GM04503 (cell line): ENCODE data around the gene NIP7.

Experiments used
- DNase-seq: peaks from one replicate; pipeline ENCODE4 v3.0.0-alpha.2; 2012; ENCODE audit warnings: low read depth

The NIP7 gene

DNA sequence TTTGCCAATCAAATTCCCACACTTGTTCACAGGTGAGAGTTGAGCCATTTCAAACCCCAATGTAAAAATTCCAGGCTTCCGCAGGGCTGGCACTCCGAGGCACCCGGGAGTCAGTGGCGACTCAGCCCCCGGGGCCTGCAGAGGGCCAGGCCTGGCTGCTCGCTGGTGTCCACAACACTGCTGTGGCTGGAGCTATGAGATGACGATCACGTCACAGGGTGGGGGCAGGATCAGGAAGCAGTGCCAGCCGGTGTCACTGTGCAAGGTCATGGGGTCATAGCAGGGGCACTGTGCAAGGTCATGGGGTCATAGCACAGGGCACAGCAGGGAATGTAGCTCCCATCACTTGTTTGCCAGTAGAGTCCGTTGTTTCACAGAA lies 20.7 kb upstream of the NIP7 start:
- no peak for DNase-seq

DNA sequence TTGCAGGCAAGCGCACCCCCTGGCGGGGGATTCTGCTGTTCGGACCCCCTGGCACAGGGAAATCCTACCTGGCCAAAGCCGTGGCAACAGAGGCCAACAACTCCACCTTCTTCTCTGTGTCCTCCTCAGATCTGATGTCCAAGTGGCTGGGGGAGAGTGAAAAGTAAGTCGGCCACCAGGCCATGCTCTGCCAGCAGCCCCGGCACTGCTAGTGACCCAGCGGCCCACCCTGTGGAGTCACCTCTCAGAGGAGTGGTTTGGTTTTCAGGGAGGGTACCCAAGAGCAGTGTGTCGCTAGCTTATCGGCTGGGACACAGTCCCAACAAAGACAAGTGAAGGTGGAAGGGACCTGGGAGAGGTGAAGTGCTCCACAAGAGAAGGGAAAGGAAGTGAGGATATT lies 20.2 kb upstream of the NIP7 start:
- DNase-seq, result no peak

DNA sequence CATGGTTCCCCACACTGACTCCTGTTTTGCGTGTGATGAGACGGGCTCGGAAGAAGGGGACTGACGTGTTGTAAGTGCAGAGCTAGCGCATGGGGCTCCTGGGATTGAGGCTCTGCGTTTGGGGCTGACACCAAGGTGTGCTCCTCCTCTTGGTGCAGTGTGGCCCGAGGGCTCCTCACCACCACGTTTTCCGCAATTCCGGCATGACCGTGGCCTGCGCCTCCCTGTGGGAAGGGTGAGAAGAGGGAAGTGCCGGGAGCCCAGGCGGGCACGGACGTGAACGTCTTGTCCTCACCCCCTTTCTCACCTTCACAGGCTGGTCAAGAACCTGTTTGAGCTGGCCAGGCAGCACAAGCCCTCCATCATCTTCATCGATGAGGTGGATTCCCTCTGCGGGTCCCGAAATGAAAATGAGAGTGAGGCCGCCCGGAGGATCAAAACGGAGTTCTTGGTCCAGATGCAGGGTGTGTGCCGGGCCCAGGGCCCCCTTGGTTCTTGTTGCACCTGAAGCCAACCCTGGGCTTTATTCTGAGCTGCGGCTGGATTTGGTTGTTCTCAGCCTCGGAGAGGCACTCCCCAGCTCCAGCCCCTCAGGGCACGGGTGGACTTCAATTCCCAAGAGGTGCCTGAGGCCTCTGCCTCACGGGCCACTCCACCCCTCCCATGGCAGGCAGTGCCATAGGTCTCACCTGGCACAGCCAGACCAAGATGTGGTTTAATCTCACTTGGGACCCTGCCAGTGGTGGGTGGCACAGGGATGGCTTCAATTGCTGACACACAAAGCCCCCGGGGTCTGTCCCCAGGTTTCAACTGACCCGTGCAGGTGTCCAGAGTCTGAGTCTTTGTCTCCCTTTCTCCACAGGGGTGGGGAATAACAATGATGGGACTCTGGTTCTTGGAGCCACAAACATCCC lies 19.5 kb upstream of the NIP7 start:
- DNase-seq, result no peak

DNA sequence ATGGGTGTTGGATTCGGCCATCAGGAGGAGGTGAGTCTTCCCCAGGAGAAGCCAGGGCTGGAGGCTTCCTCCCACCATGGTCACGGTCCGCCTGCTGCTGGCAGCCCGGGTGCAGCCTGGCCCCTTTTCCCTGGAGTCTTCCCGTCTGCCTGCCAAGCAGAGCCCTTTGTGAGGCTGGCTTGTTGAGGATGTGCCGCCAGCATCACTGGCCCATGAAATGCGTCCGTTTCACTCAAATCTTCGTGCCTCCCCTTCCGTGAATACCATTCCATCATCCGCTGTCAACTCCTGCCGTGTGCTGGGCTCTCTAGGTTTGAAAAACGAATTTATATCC lies 18.9 kb upstream of the NIP7 start:
- no peak for DNase-seq

DNA sequence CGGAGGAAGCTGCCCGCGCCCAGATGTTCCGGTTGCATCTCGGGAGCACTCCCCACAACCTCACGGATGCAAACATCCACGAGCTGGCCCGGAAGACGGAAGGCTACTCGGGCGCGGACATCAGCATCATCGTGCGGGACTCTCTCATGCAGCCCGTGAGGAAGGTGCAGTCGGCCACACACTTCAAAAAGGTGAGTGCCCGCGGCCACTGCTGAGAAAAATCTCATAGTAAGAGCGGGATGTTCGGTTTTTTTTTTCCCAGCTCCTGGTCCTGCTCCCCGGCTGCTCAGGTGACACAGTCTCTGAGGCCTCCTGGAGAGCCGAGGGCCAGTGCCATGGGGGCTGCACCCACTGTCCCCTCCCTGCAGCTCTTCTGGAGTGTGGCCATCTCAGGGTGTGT lies 18.5 kb upstream of the NIP7 start:
- no peak for DNase-seq

DNA sequence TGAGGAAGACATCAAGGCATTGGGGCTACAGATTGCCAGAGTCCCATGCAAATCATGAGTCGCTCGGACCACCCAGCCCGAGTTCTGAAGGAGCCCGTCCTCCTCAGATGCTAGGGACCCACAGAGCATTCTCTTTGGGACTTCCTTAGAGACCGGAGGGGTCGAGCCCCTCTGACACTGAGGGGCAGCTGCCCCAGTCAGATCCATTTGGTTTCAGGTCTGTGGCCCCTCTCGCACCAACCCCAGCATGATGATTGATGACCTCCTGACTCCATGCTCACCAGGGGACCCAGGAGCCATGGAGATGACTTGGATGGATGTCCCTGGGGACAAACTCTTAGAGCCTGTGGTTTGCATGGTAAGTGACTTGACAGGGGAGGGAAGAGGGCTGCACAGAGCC lies 17.2 kb upstream of the NIP7 start:
- DNase-seq, result no peak

DNA sequence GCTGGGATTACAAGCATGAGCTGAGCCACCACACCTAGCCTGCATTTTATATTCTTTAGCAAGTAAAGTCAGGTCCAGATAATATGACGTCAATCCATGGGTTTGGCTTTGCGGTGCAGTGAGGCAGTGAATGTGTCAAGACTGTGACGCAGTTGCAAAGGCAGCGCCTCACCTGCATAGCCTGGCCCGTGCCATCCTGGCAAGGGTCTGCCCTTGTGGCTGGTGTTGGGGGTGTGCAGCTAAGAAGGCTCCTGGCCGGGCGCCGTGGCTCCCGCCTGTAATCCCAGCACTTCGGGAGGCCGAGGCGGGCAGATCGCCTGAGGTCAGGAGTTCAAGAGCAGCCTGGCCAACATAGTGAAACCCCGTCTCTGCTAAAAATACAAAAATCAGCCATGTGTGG lies 16.2 kb upstream of the NIP7 start:
- DNase-seq, result no peak

DNA sequence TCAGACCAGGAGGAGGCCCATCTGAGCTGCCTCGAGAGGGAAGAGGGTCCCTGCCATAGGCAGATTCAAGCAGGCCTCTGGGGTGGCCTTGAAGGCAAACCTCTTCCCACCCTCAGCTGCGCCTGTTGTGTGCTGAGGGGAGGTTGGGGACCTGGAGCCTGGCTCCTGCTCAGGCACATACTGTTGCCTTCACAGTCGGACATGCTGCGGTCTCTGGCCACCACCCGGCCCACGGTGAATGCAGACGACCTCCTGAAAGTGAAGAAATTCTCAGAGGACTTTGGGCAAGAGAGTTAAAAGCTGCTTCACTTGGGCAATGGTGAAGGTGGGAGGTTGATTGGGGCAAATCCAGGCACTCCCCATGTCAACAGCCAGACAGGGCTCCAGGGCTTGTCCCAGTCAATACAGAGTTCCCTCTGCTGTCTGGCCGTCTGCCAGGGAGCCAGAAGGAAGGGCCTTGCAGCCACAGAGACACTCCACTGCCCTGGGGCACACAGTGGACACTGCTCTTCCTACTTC lies 15.5 kb upstream of the NIP7 start:
- no peak for DNase-seq

DNA sequence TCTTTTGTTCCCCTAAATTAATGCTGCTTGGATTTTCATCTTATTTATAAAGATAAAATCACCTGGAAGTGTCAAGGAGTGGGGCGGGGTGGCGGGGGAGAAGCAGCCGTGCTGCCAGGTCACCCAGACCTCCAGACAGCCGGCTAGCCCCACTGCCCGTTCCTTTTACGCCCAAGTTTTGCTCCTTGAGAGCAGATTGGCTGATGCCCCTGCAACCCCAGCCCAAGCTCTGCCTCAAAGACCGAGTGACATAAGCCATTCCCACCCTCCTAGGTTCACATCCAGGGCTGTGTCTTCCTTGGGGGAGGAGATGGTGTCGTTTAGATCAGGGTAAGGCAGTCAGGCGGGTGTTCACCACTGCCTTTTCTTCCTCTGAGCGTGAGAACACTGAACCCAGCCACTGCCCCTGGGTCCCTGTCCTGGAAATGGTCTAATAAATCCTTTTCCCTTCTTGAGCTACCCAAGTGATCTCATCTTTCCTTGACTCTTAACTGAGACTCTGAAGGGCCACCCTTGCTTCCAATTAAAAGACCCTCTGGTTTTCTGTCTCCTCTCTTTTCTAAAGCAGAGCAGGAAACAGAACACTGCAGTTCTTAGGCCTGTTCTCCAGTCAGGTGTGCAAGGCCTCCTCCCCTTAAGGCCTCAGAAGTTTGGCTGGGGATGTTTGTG lies 14.9 kb upstream of the NIP7 start:
- no peak for DNase-seq

DNA sequence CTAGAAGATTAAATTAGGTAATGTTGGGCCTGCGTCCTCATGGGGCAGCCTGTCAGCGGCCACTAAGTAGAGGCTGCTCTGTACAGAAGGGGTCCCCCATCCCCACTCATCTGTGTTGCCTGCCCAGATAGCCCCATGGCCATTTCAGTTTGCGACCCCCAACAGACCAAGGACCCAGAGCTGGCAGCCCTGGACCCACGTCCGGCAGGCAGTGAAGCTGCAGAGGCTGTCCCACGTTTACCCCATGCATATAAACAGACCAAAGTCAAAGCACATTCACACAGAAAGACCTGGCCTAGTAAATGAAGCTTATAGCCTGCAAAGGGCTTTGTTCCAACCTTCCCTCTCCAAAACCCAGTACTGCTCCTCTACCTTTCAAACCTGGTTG lies 13.8 kb upstream of the NIP7 start:
- no peak for DNase-seq

DNA sequence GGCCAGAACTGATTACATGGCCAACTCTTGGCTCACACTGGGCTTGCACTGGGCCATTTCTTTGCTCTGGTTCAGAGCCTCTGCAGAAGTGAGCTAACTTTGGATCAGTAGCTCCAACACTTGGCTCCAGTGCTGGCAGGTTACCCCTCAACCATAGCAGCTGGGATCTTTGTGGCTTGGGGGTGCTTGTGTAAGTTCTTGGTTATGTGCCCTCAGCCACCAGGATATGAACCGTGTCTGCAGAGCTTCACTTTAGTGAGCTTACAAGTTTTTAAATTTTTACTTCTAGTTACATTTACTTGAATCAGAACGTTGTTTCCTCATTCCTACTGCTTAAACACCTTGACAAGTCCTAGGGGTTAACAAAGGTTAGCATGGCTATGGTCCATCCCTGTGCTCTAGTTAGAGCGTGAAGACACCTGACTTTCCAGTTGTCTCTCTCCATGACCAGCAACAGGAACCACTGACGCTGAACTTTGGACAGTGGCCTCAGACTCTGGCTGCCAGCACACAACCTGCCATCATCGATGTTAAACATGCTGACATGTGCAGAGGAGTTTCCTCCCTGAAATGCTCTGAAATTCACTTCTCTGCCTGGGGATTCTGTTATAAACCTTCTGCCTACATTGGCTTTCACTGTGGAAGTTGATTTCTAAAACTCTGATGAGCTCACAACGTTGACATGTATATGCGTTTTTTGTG lies 13.2 kb upstream of the NIP7 start:
- DNase-seq, result no peak

DNA sequence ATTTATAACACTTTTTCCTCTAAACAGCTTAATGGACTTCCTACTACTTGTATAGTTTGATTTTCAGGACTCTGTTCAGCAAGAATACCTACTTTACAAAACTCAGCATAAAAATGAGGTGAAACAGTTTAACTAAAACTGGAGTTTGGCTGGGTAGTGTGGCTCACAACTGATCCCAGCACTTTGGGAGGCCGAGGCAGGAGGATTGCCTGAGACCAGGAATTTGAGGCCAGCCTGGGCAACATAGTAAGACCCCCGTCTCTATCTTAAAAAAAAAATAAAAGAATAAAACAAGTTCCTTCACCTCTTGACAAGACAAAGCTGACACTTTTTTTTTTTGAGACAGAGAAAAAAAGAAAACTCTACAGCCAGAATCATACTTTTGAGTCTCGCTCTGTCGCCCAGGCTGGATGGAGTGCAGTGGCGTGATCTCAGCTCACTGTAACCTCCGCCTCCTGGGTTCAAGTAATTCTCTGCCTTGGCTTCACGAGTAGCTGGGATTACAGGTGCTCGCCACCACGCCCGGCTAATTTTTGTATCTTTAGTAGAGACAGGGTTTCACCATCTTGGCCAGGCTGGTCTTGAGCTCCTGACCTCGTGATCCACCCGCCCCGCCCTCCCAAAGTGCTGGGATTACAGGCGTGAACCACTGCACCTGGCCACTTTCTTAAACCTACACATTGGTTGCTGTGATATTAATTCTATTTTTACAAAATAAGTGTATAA lies 11.8 kb upstream of the NIP7 start:
- DNase-seq, result no peak

DNA sequence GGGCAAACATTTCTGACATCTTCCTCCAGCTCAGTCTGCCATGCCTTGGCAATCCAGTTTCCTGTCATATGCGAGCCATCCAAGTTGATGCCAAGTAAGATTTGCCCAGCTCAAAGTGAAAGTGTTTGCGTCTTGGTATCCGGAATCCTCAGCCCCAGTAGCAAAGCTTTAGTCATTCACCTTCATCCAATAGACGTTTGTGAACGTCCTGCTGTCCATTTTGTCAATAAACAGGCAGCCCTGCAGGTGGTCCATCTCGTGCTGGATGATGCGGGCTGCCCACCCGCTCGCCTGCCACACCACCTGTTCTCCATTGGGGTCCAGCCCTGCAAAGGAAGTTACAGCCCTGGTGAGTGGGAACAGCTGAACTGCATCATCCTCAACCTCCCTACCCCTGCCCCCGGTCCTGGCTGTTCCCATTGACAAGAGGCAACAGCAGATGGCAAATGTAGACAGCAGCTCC lies 10.7 kb upstream of the NIP7 start:
- DNase-seq, result no peak

DNA sequence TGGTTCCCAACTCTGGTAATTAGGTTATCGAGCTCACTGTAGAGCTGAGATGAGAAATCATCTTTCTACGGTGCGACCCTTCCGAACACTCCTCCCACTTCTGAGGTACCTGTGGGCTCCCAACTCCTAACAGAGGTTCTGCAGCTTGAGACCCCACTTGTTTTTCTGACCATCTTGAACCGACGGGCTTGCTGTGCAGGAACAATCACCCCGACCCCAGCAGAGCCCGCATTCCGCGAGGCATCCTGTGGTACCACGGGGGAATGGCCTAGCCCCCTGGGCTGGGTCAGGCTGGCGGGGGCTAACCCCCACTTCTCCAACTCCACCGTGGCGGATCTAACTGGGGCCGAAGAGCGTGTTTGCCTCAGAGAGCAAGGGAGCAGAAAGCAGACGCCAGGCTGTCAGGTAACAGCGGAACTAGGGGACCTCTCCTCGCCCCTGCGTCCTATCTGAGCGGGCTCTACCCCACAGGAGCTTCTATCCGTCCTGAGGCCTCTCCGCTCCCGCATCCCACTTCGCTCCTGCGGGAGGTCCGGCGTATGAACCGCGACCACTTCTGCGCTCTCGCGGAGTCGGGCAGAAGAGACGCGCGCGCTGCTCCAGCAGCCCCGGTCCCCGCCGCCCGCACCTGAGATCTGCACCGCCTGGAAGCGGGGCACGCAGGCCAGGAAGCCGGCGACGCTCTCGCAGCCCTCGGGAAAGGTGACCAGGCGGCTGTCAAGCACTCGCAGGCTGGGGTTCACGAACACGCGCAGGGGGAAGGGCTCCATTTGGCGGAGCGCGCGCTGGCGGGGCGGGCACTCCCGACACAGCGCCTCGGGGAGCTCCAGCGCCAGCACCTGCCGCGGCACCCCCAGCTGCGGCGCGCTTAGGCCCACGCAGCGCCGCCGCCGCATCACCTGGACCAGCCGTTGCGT lies 9.9 kb upstream of the NIP7 start:
- DNase-seq, result no peak

DNA sequence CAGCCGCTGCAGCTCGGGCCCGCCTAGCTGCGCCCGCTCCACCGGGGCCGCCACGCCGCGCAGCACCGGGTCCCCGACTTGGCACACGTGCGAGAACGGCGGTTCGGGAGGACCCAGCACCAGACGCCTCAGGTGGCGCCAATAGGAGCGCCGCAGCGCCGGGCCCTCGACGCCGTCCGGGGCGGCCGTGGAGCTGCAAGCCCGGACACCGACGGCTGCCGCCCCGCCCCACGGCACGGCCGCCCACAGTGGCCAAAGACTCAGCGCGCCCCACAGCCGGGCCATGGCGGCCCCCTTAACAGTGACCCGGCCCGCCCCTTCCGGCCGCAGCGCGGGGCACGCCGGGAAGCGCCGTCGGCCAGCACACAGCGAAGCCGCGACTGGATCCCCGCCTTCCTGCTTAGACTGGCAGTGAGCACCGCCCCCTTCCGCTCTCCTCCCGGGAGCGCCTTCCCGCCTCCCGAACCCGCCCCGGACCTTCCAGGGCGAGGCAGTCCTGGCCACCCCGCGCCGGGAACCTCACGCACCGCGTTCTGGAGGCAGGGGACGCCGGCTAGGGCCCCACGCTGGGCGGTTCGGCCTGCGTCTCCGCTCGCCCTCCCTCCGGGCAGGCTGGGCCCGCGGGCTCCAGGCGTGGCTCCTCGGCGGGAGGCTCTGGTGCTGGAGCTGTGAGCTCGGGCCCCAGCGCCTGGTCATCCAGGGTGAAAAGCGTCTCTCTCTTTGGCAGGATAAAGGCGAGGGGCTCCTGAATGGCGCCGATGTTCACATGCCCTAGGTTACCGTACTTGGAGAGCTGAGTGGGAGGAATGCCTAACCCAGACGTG lies 9.1 kb upstream of the NIP7 start, which contains the start of gene PDF:
TSS of gene PDF (minus strand) at position 303 of the 824 bp plus-strand sequence. CDS start at position 285, 18 bp downstream.
- peak; percentile 55 for DNase-seq

DNA sequence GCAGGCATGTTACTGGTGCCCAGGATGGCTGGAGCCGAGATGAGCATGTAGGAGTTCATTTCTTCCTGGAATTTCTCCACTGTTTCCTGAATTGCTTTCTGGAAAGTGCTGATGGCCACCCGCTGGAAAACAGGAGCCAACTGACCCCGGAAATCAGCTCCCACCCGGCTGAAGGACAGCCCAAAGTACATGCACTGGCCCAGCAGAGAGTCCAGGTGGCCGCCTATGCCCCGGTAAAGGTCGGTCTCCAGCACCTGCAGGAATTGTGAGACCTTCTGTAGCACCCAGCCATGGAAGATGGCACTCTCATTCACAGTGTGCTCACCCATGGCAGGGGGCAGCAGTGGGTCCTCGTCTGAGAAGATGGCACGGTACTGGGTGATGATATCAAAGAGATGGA lies 4.9 kb upstream of the NIP7 start:
- no peak for DNase-seq

DNA sequence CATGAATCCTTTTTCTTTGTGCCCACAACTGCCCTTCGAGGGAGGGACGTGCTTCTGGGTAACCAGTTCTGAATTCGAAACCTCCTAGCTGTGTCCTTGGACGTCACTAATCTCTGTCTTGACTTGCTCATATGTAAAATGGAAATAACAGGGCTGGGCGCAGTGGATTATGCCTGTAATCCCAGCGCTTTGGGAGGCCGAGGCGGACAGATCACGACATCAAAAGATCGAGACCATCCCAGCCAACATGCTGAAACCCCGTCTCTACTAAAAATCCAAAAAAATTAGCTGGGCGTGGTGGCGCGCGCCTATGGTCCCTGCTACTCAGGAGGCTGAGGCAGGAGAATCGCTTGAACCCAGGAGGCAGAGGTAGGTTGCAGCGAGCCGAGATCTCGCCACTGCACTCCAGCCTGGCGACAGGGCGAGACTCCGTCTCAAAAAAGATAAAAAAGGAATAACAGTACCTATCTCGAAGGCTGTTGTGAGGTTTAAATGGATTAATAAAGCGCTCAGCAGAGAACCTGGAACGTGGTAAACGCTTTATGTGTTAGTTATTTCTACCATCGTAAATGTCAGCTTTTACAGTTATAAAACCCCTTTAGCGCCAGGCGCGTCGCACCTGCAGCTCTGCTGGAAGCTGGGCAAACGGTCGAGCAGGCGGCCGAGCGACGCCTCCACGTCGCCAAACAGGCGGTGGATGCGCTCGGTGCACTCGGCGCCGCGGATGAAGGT lies 849 bp upstream of the NIP7 start:
- DNase-seq, result no peak

DNA sequence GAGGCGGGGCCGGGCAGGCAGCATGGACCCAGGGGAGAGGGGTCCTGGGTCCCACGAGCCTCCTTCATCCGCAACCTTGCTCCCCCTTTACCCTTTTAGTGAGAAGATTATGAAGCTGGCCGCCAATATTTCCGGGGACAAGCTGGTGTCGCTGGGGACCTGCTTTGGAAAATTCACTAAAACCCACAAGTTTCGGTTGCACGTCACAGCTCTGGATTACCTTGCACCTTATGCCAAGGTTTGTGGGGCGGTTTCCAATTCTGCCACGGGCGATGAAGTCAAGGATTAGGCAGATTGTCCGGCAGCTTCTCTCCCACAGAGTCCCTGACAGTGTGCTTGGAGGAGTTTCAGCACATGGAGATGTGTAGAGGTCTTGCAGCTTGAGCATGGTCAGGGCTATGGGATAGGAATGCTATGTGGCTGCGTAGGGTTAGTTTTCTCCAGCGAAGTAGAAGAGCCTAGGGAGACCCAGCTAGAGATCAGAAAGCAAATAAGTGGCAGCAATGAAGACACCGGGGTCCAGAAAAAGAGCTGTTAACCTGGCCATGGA lies 598 bp downstream of the NIP7 start:
- DNase-seq, result no peak

DNA sequence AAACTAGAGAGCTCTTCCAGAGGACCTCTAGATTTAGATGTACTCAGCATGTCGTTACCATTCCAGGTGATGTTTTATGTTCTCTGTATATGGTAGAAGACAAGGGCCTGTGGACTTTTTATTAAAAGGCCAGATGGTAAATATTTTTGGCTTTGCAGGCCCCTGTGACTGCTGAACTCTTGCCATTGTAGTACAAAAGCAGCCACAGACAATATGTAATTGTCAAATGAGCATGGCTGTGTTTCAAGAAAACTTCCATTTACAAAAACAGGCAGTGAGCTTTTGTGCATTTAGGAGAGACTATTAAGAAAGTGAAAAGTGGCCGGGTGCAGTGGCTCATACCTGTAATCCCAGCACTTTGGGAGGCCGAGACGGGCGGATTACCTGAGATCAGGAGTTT lies 4.6 kb downstream of the NIP7 start:
- no peak for DNase-seq
